ENCODE results near the gene C20orf96. TPM values are rescaled to one million over a fixed set of nuclear protein-coding genes. Genes with fewer than 3 reads are reported as not detected.

C20orf96 gene
- total RNA-seq, 4 donors from 2014 or later: 4.1 to 9.5 (median 7.0) TPM

DNA sequence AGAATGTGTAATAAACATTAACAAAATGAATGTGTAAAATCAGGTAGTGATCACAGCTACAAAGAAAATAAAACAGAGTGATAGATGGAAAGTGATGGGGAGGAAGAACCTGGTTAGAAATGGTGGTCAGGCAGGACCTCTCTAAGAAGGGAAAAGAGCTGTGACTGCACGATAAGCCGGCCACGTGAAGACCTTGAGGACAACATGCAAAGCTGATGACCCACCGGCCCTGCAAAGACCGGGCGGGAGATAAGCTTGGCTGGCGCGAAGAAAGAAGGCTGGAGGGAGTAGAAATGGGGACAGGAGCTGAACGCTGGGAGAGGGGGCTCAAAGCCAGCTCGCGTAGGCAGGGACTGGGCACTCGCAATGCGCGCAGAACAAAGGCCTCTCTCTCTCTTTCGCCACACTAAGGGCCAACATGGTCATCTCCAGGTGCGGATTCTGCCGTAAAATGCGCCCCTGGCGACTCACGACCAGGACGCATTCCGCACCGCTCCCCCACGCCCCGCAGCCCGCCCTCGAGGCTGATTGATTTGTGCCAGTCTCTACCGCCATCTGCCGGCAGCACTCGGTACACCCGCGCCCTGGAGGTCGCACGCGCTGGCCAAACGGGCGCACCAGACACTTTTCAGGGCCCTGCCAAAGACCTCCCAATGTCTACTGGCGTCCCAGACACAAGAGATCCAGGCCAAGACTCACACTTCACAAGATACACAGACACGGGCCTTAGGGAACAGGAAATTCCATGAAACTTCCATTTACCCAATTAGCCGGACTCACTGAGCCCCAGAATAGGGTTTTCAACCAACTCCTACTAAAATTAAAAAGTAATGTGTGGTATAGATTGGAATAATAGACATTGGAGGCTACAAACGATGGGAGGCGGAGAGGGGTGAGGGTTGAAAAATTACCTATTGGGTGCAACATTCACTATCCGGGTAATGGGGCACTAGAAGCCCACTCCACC is 23.7 kb downstream of the C20orf96 start:
- H3K9me3 ChIP-seq: no peaks in the 10 kb centered on the region
- H3K4me3 ChIP-seq (replicated peaks in 1 of 3): peak overlapping the region in 2 of 3 donors; percentile 18 to 34
- H3K27ac ChIP-seq: no peak overlapping the region
- no peaks in the 10 kb centered on the region for H3K27me3 ChIP-seq
- H3K36me3 ChIP-seq: no peaks in the 10 kb centered on the region
- peak; percentile 90 to 93 for DNase-seq
- 9 to 15% methylated on average over 29 to 43 of the region's 43 CpGs for WGBS, 2 donors
- peaks cover 0 to 12% of the 10 kb centered on the region in 2 donors for H3K4me1 ChIP-seq
- intact Hi-C loops (cut with DNase I): no loop called here
- TF ChIP-seq POLR2A (IDR thresholded peaks at IDR 0.05): no peak
- TF ChIP-seq, protein P1, sequence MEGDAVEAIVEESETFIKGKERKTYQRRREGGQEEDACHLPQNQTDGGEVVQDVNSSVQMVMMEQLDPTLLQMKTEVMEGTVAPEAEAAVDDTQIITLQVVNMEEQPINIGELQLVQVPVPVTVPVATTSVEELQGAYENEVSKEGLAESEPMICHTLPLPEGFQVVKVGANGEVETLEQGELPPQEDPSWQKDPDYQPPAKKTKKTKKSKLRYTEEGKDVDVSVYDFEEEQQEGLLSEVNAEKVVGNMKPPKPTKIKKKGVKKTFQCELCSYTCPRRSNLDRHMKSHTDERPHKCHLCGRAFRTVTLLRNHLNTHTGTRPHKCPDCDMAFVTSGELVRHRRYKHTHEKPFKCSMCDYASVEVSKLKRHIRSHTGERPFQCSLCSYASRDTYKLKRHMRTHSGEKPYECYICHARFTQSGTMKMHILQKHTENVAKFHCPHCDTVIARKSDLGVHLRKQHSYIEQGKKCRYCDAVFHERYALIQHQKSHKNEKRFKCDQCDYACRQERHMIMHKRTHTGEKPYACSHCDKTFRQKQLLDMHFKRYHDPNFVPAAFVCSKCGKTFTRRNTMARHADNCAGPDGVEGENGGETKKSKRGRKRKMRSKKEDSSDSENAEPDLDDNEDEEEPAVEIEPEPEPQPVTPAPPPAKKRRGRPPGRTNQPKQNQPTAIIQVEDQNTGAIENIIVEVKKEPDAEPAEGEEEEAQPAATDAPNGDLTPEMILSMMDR (IDR thresholded peaks at IDR 0.05): peak; percentile 83 to 98 (median 92)

DNA sequence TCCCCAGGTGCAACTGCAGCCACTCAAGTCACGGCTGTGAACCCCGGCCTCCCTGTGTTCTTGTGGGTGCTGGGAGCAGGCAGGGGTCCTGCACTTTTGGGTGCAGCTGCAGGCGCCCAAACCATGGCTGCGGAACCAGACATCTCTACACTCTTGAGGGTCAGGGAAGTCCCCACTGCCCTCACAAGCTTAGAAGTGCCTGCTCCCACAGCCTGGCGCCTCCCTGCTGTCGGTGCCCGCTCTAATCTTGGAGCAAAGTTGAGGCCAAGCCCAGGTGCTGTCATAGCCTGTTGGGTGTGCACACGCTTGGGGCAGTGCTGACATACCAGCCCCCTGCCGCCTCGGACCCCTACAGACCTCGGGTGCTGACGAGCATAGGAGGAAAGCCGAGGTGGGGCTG is 26.8 kb downstream of the C20orf96 start:
- H3K27me3 ChIP-seq: no peaks in the 10 kb centered on the region
- no peak for TF ChIP-seq POLR2A (IDR thresholded peaks at IDR 0.05)
- TF ChIP-seq, protein P1 (IDR thresholded peaks at IDR 0.05): no peak
- no peaks in the 10 kb centered on the region for H3K9me3 ChIP-seq
- no peak for DNase-seq
- H3K27ac ChIP-seq: no peak overlapping the region
- H3K4me3 ChIP-seq (replicated peaks in 1 of 3): no peak overlapping the region
- no peaks in the 10 kb centered on the region for H3K36me3 ChIP-seq
- no peaks in the 10 kb centered on the region for H3K4me1 ChIP-seq
- intact Hi-C loops (cut with DNase I): no loop called here
- WGBS, 2 donors: 64 to 82% methylated on average over 8 to 10 of the region's 13 CpGs

DNA sequence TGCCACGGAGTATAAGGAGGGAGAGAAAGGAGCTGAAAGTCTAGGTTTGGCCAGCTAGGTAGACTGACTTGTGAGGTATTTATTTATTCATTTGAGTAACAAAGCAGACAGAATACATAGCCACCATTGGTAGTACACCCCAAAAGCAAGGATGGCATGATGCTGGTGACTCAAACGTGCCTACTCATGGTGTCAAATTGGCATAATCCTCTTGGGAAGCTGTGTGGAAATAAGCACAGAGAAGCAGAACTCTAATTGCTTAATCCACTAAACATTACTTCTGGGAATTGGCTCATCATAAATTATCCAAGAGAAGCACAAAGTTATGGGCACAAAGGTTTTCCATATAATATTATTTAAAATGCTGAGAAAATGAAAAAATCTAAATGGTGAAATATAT is 30.6 kb downstream of the C20orf96 start:
- intact Hi-C loops (cut with DNase I): no loop called here
- 71% methylated on average over 2 of the region's 2 CpGs for WGBS, 2 donors
- H3K27me3 ChIP-seq: no peaks in the 10 kb centered on the region
- no peaks in the 10 kb centered on the region for H3K36me3 ChIP-seq
- no peak overlapping the region for H3K4me3 ChIP-seq (replicated peaks in 1 of 3)
- no peaks in the 10 kb centered on the region for H3K4me1 ChIP-seq
- TF ChIP-seq POLR2A (IDR thresholded peaks at IDR 0.05): no peak
- TF ChIP-seq, protein P1 (IDR thresholded peaks at IDR 0.05): no peak
- H3K27ac ChIP-seq: no peak overlapping the region
- DNase-seq: no peak
- H3K9me3 ChIP-seq: no peaks in the 10 kb centered on the region

DNA sequence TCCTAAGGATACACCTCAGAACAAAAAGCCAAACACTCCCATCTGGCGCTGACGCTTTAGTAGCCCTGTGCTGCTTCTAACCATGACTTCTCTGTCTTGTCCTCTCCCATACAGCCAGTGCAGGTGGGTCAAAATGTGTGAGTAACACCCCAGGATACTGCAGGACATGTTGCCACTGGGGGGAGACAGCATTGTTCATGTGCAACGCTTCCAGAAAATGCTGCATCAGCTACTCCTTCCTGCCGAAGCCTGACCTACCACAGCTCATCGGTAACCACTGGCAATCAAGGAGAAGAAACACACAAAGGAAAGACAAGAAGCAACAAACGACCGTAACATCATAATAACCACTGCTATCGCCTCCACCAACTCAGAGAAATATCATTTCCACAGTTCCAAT is 31.6 kb downstream of the C20orf96 start:
- no peak for DNase-seq
- no peaks in the 10 kb centered on the region for H3K36me3 ChIP-seq
- H3K4me3 ChIP-seq (replicated peaks in 1 of 3): no peak overlapping the region
- no peaks in the 10 kb centered on the region for H3K27me3 ChIP-seq
- WGBS, 2 donors: 53 to 55% methylated on average over 8 of the region's 8 CpGs
- no peaks in the 10 kb centered on the region for H3K9me3 ChIP-seq
- no peak for TF ChIP-seq POLR2A (IDR thresholded peaks at IDR 0.05)
- TF ChIP-seq, protein P1 (IDR thresholded peaks at IDR 0.05): peak in 1 of 6 experiments; percentile 11
- intact Hi-C loops (cut with DNase I): no loop called here
- H3K27ac ChIP-seq: no peak overlapping the region
- no peaks in the 10 kb centered on the region for H3K4me1 ChIP-seq

DNA sequence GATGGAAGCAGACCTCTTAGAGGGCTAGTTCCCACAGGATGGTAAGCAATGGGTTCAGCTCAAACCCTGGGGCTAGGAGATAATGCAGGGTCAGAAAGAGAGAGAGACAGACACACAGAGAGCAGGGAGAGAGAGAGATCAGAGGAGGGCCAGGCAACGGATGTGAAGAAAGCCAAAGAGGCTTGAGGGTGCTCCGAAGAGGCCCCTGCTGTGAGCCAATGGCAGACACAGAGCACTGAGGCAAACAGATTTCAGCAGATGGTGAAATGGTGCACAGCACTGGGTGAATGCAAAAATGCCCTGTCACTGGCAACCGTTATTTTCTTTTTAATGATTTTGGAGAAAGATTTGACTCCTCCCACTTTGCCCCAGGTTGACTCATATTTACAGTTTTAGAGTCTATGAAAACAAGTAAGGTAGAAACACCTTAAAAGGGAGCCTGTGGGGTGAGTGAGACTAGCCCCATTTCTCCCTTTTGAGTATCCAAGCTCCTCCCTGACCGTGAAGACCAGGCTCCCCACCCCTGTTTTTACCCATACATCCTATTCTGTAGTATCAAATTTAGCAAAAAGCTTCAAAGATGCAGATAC is 32.2 kb downstream of the C20orf96 start:
- Histone ChIP-seq H3K27ac (no peak overlapping the region), H3K36me3 (no peaks in the 10 kb centered on the region), H3K4me1 (no peaks in the 10 kb centered on the region), H3K27me3 (no peaks in the 10 kb centered on the region), H3K4me3 (replicated peaks in 1 of 3) (no peak overlapping the region), H3K9me3 (no peaks in the 10 kb centered on the region)
- WGBS, 2 donors: 60 to 67% methylated on average over 4 of the region's 4 CpGs
- no peak for DNase-seq
- intact Hi-C loops (cut with DNase I): no loop called here
- TF ChIP-seq, protein P1 (IDR thresholded peaks at IDR 0.05): no peak
- TF ChIP-seq POLR2A (IDR thresholded peaks at IDR 0.05): no peak

Data from thyroid gland (tissue), 4 donors.